Adrenal gland (tissue), 5 donors: Measurements from ENCODE around the gene EVA1C.
"Not testable (repeated sequence)": the region's sequence is repeated elsewhere in the genome, so short reads cannot be mapped to it uniquely, and the experiment has no call there.

Experiments used
- POLR2A ChIP-seq, 2 donors: fragments of 450-650 bp; IDR thresholded peaks; one replicate each; pipeline ENCODE4 v1.6.1; 2017; ENCODE audit warnings: antibody characterized with exemption in 2 of 2, mild to moderate bottlenecking in 2 of 2, moderate library complexity in 1 of 2
- TF ChIP-seq, protein P1 (sequence below), 6 experiments: fragments of 450-650 bp in 4 of 6; fragments of 200-600 bp in 2 of 6; sonication (generic) in 1 of 6; IDR thresholded peaks; 1 replicate in 5 of 6; 2 replicates in 1 of 6; pipeline versions ENCODE4 v1.5.1 to v1.8.0; 2016 to 2021; ENCODE audit warnings: antibody characterized with exemption in 6 of 6, mild to moderate bottlenecking in 2 of 6, moderate library complexity in 1 of 6
- donor health status: DM: no; HTN: no; CAD: no.

GRCh38 chr21:32530809-32531208, 118.3 kb downstream of the EVA1C start:
- TF ChIP-seq, protein P1, sequence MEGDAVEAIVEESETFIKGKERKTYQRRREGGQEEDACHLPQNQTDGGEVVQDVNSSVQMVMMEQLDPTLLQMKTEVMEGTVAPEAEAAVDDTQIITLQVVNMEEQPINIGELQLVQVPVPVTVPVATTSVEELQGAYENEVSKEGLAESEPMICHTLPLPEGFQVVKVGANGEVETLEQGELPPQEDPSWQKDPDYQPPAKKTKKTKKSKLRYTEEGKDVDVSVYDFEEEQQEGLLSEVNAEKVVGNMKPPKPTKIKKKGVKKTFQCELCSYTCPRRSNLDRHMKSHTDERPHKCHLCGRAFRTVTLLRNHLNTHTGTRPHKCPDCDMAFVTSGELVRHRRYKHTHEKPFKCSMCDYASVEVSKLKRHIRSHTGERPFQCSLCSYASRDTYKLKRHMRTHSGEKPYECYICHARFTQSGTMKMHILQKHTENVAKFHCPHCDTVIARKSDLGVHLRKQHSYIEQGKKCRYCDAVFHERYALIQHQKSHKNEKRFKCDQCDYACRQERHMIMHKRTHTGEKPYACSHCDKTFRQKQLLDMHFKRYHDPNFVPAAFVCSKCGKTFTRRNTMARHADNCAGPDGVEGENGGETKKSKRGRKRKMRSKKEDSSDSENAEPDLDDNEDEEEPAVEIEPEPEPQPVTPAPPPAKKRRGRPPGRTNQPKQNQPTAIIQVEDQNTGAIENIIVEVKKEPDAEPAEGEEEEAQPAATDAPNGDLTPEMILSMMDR (IDR thresholded peaks at IDR 0.05) = not testable (repeated sequence)
- TF ChIP-seq POLR2A (IDR thresholded peaks at IDR 0.05) = not testable (repeated sequence)
